Erythroblast (primary cell): ENCODE data around the gene CAMTA2.

ENCODE experiments used
- GATA1 ChIP-seq: IDR thresholded peaks from 2 replicates; pipeline ENCODE4 v1.6.1; 2011; ENCODE audit warnings: low read depth, mild to moderate bottlenecking, control low read depth, low read length, moderate library complexity
- POLR2A ChIP-seq: IDR thresholded peaks from 2 replicates; pipeline ENCODE4 v1.6.1; 2011; ENCODE audit warnings: mild to moderate bottlenecking, low read length

DNA sequence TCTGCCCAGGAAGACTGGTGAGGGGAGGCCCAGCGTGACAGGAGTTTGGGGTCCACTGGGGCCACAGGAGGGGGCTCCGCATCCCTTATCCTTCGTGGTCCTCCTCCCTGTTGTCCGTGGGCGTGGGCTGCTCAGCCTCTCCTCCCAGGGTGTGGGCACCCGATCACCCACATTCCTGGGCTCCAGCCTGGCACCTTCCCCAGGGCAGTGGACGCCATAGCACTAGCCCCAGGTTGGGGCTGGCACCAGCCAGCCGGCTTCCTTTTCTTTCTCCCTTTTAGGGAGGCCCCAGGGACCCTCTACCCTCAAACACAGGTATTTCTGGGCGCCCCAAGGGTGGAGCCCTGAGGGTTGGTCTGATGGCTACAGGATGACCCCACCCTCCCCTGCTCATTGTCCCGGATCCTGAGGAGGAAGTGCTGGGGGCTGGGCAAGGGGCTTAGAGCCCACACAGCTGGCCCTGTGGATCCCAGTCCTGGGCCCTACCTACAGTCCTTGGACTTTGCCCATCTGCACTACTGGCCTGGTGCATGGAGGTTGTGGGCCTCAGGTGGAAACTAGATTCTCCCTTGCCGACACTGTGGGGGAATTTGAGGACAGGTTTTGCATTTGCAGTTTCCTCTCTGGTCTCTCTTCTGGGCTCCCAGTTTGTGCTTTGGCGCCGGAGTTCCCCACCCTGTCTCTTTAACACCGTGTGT, 11.4 kb upstream of the CAMTA2 start:
- no peak for TF ChIP-seq POLR2A
- no peak for TF ChIP-seq GATA1
